ENCODE measurements around the gene DLGAP1.

Gene DLGAP1

GRCh38 chr18:3930126-3931012 is 524.7 kb downstream of the DLGAP1 start:
- DNase-seq = no peak

GRCh38 chr18:3924455-3924854 is 530.7 kb downstream of the DLGAP1 start:
- no peak for DNase-seq

GRCh38 chr18:3923750-3924149 is 531.4 kb downstream of the DLGAP1 start:
- peak; percentile 63 for DNase-seq

- no peak for DNase-seq
Observed at GRCh38 chr18:3921826-3922225, 533.3 kb downstream of the DLGAP1 start.

GRCh38 chr18:3920832-3921231 is 534.3 kb downstream of the DLGAP1 start:
- no peak for DNase-seq

GRCh38 chr18:3919396-3920061 is 535.6 kb downstream of the DLGAP1 start:
- no peak for DNase-seq

GRCh38 chr18:3916082-3916481 is 539.0 kb downstream of the DLGAP1 start:
- DNase-seq = no peak

GRCh38 chr18:3914833-3915610 is 540.1 kb downstream of the DLGAP1 start:
- DNase-seq = no peak

- DNase-seq = no peak
Observed at GRCh38 chr18:3914109-3914508, 541.0 kb downstream of the DLGAP1 start.

GRCh38 chr18:3912705-3913104 is 542.4 kb downstream of the DLGAP1 start:
- DNase-seq = no peak

- DNase-seq = no peak
Observed at GRCh38 chr18:3911413-3911812, 543.7 kb downstream of the DLGAP1 start.

- no peak for DNase-seq
Observed at GRCh38 chr18:3910512-3910911, 544.6 kb downstream of the DLGAP1 start.

GRCh38 chr18:3907955-3908354 is 547.2 kb downstream of the DLGAP1 start:
- DNase-seq = no peak

- DNase-seq = no peak
Observed at GRCh38 chr18:3906116-3906750, 548.9 kb downstream of the DLGAP1 start.

GRCh38 chr18:3903337-3903736 is 551.8 kb downstream of the DLGAP1 start:
- peak; percentile 90 for DNase-seq

- peak; percentile 21 for DNase-seq
Observed at GRCh38 chr18:3902676-3903075, 552.4 kb downstream of the DLGAP1 start.

- DNase-seq = no peak
Observed at GRCh38 chr18:3901811-3902210, 553.3 kb downstream of the DLGAP1 start.

GRCh38 chr18:3901042-3901441 is 554.1 kb downstream of the DLGAP1 start:
- DNase-seq = no peak

GRCh38 chr18:3900327-3900726 is 554.8 kb downstream of the DLGAP1 start:
- DNase-seq = no peak

- DNase-seq = no peak
Observed at GRCh38 chr18:3898861-3899613, 556.1 kb downstream of the DLGAP1 start.

- DNase-seq = no peak
Observed at GRCh38 chr18:3892152-3892551, 563.0 kb downstream of the DLGAP1 start.

GRCh38 chr18:3891245-3891644 is 563.9 kb downstream of the DLGAP1 start:
- no peak for DNase-seq

All from EL (cell line).